Measurements from ENCODE around the gene RAD51. TPM values are rescaled to one million over a fixed set of nuclear protein-coding genes. Genes with fewer than 3 reads are reported as not detected.

RAD51 gene
- total RNA-seq, 1 experiment from 2014 or later: 20.9 TPM

GRCh38 chr15:40744815-40745152 is 49.8 kb downstream of the RAD51 start:
- Histone ChIP-seq H3K9ac (ENCODE audit: low read length) (no peak overlapping the region), H3K27me3 (ENCODE audit: insufficient read depth, low read length) (no peaks in the 10 kb centered on the region), H3K27ac (ENCODE audit: low read depth, low read length) (no peak overlapping the region), H3K4me2 (ENCODE audit: low read length) (no peak overlapping the region), H2AFZ (ENCODE audit: low read depth, low read length, poor library complexity, severe bottlenecking) (no peak overlapping the region), H4K20me1 (ENCODE audit: insufficient read depth) (no peaks in the 10 kb centered on the region), H3K4me3 (replicated peaks in 1 of 2; ENCODE audit: low read depth in 1 of 2, low read length in 2 of 2) (no peak overlapping the region), H3K9me3 (ENCODE audit: control insufficient read depth in 1 of 2, insufficient read depth in 1 of 2, low read depth in 1 of 2, low read length in 2 of 2) (no peaks in the 10 kb centered on the region), H3K9me2 (ENCODE audit: insufficient read depth) (no peaks in the 10 kb centered on the region), H3K36me3 (ENCODE audit: control insufficient read depth in 1 of 2, insufficient read depth in 2 of 2, low read length in 2 of 2) (peaks cover 12 to 21% of the 10 kb centered on the region in 2 experiments; a peak in 3 of 4 replicates), H3K79me2 (ENCODE audit: insufficient read depth, low read length) (no peaks in the 10 kb centered on the region), H3K4me1 (ENCODE audit: control insufficient read depth in 1 of 2, insufficient read depth in 2 of 2, low read length in 2 of 2) (no peaks in the 10 kb centered on the region)
- intact Hi-C loops (cut with micrococcal nuclease): no loop called here
- ATAC-seq (no peak), DNase-seq (ENCODE audit: low read depth, low spot score) (no peak)
- BruUV-seq (replicated peaks): no TSS peak
- RAD21 ChIA-PET (ENCODE audit: low non-redundant PET in 1 of 2, low total read pairs in 2 of 2, uncharacterized antibody in 2 of 2, unreplicated experiment in 2 of 2): interaction anchor here in 1 of 2 experiments (0.7 kb wide), 1 partner anchor 19 kb away, joined by 3 read pairs; no protein-coding TSS in a partner anchor
- CTCF ChIA-PET: interaction anchor here (1.0 to 1.6 kb wide), 4 partner anchors 38 to 150 kb away, joined by 3 to 6 read pairs (median 4); partner anchors contain the start of genes DNAJC17, VPS18 and ZFYVE19
- POLR2A ChIA-PET: no interaction called here
- no peak for TF ChIP-seq CBX3 (IDR thresholded peaks at IDR 0.05; ENCODE audit: low read depth)

- Histone ChIP-seq H3K27ac (ENCODE audit: low read depth, low read length) (no peak overlapping the region), H2AFZ (ENCODE audit: low read depth, low read length, poor library complexity, severe bottlenecking) (no peak overlapping the region), H3K4me3 (replicated peaks in 1 of 2; ENCODE audit: low read depth in 1 of 2, low read length in 2 of 2) (no peak overlapping the region), H3K4me2 (ENCODE audit: low read length) (no peak overlapping the region), H4K20me1 (ENCODE audit: insufficient read depth) (no peaks in the 10 kb centered on the region), H3K9ac (ENCODE audit: low read length) (no peak overlapping the region), H3K36me3 (ENCODE audit: control insufficient read depth in 1 of 2, insufficient read depth in 2 of 2, low read length in 2 of 2) (peaks cover 18 to 28% of the 10 kb centered on the region in 2 experiments; a peak in 3 of 4 replicates), H3K27me3 (ENCODE audit: insufficient read depth, low read length) (no peaks in the 10 kb centered on the region), H3K9me3 (ENCODE audit: control insufficient read depth in 1 of 2, insufficient read depth in 1 of 2, low read depth in 1 of 2, low read length in 2 of 2) (no peaks in the 10 kb centered on the region), H3K4me1 (ENCODE audit: control insufficient read depth in 1 of 2, insufficient read depth in 2 of 2, low read length in 2 of 2) (no peaks in the 10 kb centered on the region), H3K79me2 (ENCODE audit: insufficient read depth, low read length) (peaks cover 7% of the 10 kb centered on the region; the same call in 1 of the 2 replicates), H3K9me2 (ENCODE audit: insufficient read depth) (no peaks in the 10 kb centered on the region)
- ATAC-seq: no peak
- CTCF ChIA-PET: interaction anchor here (0.6 to 2.0 kb wide), 8 partner anchors 12 to 407 kb away, joined by 3 to 12 read pairs (median 4); partner anchors contain the start of gene VPS18
- intact Hi-C loops (cut with micrococcal nuclease): loop anchor here (1.0 kb wide), 2 partner anchors 35 to 145 kb away; no protein-coding TSS in a partner anchor
- no TSS peak for BruUV-seq (replicated peaks)
- RAD21 ChIA-PET (ENCODE audit: low non-redundant PET in 1 of 2, low total read pairs in 2 of 2, uncharacterized antibody in 2 of 2, unreplicated experiment in 2 of 2): interaction anchor here (0.7 to 1.4 kb wide), 6 partner anchors 30 to 145 kb away, joined by 3 to 5 read pairs (median 4); no protein-coding TSS in a partner anchor
- DNase-seq (ENCODE audit: low read depth, low spot score): no peak
- POLR2A ChIA-PET: interaction anchor here (1.0 to 1.2 kb wide), 2 partner anchors 111 to 147 kb away, joined by 3 to 4 read pairs; partner anchors contain the start of gene VPS18
- no peak for TF ChIP-seq POLR2A (IDR thresholded peaks at IDR 0.05; ENCODE audit: borderline replicate concordance, extremely low read depth, insufficient read depth, insufficient read length)
- TF ChIP-seq YY1 (IDR thresholded peaks at IDR 0.05; ENCODE audit: extremely low read depth, insufficient replicate concordance, low read depth, low read length): no peak
- no peak for TF ChIP-seq CTCF (IDR thresholded peaks at IDR 0.05 in 2 of 3, conservative IDR thresholded peaks at IDR 0.05 in 1 of 3; ENCODE audit: borderline replicate concordance in 1 of 3, insufficient read depth in 1 of 3, low read depth in 2 of 3, low read length in 2 of 3)
- no peak for TF ChIP-seq POLR2AphosphoS5 (IDR thresholded peaks at IDR 0.05; ENCODE audit: low read depth, low read length)
- no peak for TF ChIP-seq ELF1 (IDR thresholded peaks at IDR 0.05; ENCODE audit: borderline replicate concordance, low read depth)
- no peak for TF ChIP-seq TCF7L2 (IDR thresholded peaks at IDR 0.05; ENCODE audit: borderline replicate concordance, extremely low read depth, insufficient read depth, insufficient read length)
- TF ChIP-seq EZH2phosphoT487 (IDR thresholded peaks at IDR 0.05; ENCODE audit: borderline replicate concordance): no peak
- no peak for TF ChIP-seq EZH2 (IDR thresholded peaks at IDR 0.05)
- TF ChIP-seq ZFX (IDR thresholded peaks at IDR 0.05): no peak
- TF ChIP-seq MAX (IDR thresholded peaks at IDR 0.05): no peak
- no peak for TF ChIP-seq ZNF274 (IDR thresholded peaks at IDR 0.05; ENCODE audit: low read depth, low read length)
- no peak for TF ChIP-seq ATF3 (IDR thresholded peaks at IDR 0.05)
Measured at GRCh38 chr15:40746916-40747418, 52.0 kb downstream of the RAD51 start.

Measured in HCT116 (cell line).